Ascending aorta (tissue), 2 donors: ENCODE results near the gene ZAP70. TPM values are rescaled to one million over a fixed set of nuclear protein-coding genes. Genes with fewer than 3 reads are reported as not detected.

ENCODE experiments used
- DNase-seq, 2 donors: peaks; one replicate each; pipeline ENCODE4 v3.0.0-alpha.2; 2019; ENCODE audit warnings: low spot score in 2 of 2
- H3K27ac ChIP-seq, 2 donors: fragments of 200-600 bp; sonication (generic); one replicate each; pipeline ENCODE4 v1.5.1; 2016 to 2017; ENCODE audit warnings: mild to moderate bottlenecking in 1 of 2
- H3K27me3 ChIP-seq: fragments of 200-600 bp; sonication (generic); one replicate; pipeline ENCODE4 v1.5.1; 2017
- H3K36me3 ChIP-seq, 2 donors: fragments of 200-600 bp; sonication (generic); one replicate each; pipeline ENCODE4 v1.5.1; 2016
- H3K4me1 ChIP-seq, 2 donors: fragments of 200-600 bp; sonication (generic); one replicate each; pipeline ENCODE4 v1.5.1; 2016 to 2017; ENCODE audit warnings: mild to moderate bottlenecking in 1 of 2
- H3K4me3 ChIP-seq, 2 donors: fragments of 200-600 bp; sonication (generic); one replicate each; pipeline ENCODE4 v1.5.1; 2016 to 2017; ENCODE audit warnings: mild to moderate bottlenecking in 1 of 2
- H3K9me3 ChIP-seq, 2 donors: fragments of 200-600 bp; sonication (generic); one replicate each; pipeline ENCODE4 v1.5.1; 2016
- intact Hi-C: fragments of 100-400 bp; cut with DNase I; formaldehyde crosslinking; loops from one replicate; pipeline ENCODE4 v1.15.1; 2023
- total RNA-seq: library from RNA; depleted of rRNA; stranded (reverse); fragments of >200 nt; gene quantifications from one replicate; pipeline ENCODE4 v1.1.0, GENCODE V29; 2016
- TF ChIP-seq, protein P1 (sequence below), 3 experiments: fragments of 200-600 bp in 2 of 3; fragments of 450-650 bp in 1 of 3; sonication (generic) in 2 of 3; IDR thresholded peaks; one replicate each; pipeline ENCODE4 v1.5.1; 2016 to 2019; ENCODE audit warnings: antibody characterized with exemption in 3 of 3, mild to moderate bottlenecking in 1 of 3, moderate library complexity in 1 of 3

Gene ZAP70
- total RNA-seq, 1 donor from 2014 or later, result 2.7 TPM

DNA sequence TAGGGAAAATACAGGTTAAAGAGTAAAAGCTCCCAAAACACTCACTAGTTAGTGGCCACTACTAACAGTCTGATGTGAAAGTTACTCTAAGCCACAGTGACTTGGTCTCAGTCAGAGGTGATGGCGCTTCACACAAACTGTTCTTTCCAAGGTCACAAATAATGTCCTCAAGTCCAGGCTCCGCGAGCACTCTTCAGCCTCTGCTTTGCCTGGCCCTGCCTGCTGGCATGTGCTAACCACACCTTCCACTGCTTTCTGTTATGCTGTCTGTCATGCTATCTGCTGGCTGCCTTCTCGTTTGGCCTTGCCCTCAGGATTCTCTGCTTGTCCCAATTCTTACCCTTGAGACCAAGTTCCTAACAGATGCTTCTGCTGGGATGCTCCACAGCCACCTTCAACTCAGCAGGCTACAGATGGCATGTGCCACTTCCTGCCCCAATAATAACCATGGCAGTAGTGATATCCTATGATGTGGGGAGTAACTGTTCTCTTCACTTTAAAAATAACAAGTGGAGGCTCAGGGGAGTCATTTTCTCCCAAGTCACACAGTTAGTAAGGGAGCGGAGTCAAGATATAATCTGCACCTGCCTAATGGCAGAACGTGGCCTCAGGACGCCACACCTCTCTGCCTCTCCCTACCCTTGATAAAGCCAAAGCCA lies 75.7 kb downstream of the ZAP70 start:
- Histone ChIP-seq H3K9me3 (no peaks in the 10 kb centered on the region), H3K36me3 (peaks cover 21 to 51% of the 10 kb centered on the region in 2 donors), H3K27me3 (no peaks in the 10 kb centered on the region), H3K4me3 (no peak overlapping the region), H3K4me1 (no peaks in the 10 kb centered on the region), H3K27ac (no peak overlapping the region)
- TF ChIP-seq, protein P1, sequence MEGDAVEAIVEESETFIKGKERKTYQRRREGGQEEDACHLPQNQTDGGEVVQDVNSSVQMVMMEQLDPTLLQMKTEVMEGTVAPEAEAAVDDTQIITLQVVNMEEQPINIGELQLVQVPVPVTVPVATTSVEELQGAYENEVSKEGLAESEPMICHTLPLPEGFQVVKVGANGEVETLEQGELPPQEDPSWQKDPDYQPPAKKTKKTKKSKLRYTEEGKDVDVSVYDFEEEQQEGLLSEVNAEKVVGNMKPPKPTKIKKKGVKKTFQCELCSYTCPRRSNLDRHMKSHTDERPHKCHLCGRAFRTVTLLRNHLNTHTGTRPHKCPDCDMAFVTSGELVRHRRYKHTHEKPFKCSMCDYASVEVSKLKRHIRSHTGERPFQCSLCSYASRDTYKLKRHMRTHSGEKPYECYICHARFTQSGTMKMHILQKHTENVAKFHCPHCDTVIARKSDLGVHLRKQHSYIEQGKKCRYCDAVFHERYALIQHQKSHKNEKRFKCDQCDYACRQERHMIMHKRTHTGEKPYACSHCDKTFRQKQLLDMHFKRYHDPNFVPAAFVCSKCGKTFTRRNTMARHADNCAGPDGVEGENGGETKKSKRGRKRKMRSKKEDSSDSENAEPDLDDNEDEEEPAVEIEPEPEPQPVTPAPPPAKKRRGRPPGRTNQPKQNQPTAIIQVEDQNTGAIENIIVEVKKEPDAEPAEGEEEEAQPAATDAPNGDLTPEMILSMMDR (IDR thresholded peaks at IDR 0.05), result no peak
- no peak for DNase-seq
- intact Hi-C loops, result no loop called here

Other genes with a start within 250 kb of the ZAP70 start
- 19.4 TPM for gene ANKRD36B, start 123.7 kb upstream of the ZAP70 start, total RNA-seq
- gene COX5B, start 67.5 kb upstream of the ZAP70 start, total RNA-seq, result 251 TPM
- gene ACTR1B, start 49.5 kb upstream of the ZAP70 start, total RNA-seq, result 125 TPM
- 4.6 TPM for gene C2orf92, start 43.9 kb upstream of the ZAP70 start, total RNA-seq